HepG2 (cell line): ENCODE data around the gene EVA1C. TPM values are rescaled to one million over a fixed set of nuclear protein-coding genes. Genes with fewer than 3 reads are reported as not detected.

ENCODE experiments used
- ATAC-seq: fragments of 200-7000 bp; cut with Tn5 transposase; 3 replicates; pipeline ENCODE4 v1.9.1; 2020; ENCODE audit warnings: mild to moderate bottlenecking, moderate library complexity
- BruUV-seq: library from RNA; stranded (reverse); fragments of 400-500 nt; replicated peaks from 2 replicates; lab custom pipeline; 2021; lab: Mats Ljungman, UMichigan
- CTCF ChIA-PET: fragments of 300-600 bp; formaldehyde crosslinking; extraction: SDS; loops from one replicate; lab custom pipeline; 2021; ENCODE audit warnings: low total read pairs, inconsistent platforms, low intra/inter-chr PET ratio; lab: Yijun Ruan, JAX
- POLR2A ChIA-PET: fragments of 350-600 bp; sonication (Branson Sonifier 250); formaldehyde crosslinking; loops from one replicate; lab custom pipeline; 2020; ENCODE audit warnings: antibody characterized with exemption, inconsistent platforms; lab: Yijun Ruan, JAX
- DNase-seq: peaks from one replicate; pipeline ENCODE4 v3.0.0-alpha.2; 2015; ENCODE audit warnings: low spot score
- FAIRE-seq: peaks from 3 replicates; lab custom pipeline; 2011; peaks lifted over from hg19 to GRCh38; lab: Jason Lieb, UNC
- H2AFZ ChIP-seq: one replicate; pipeline ENCODE4 v1.6.1; 2011; ENCODE audit warnings: low read length, inconsistent platforms
- H3K27ac ChIP-seq: fragments of 300-600 bp; 3 replicates; pipeline ENCODE4 v1.8.0; 2011; ENCODE audit warnings: mixed run types, mild to moderate bottlenecking, mixed read lengths, low read length, inconsistent platforms; ENCODE audit not compliant: insufficient read depth; ENCODE audit errors: extremely low read length
- H3K27me3 ChIP-seq, 2 experiments: fragments of 200-600 bp in 1 of 2; 2 replicates in 1 of 2; 3 replicates in 1 of 2; pipeline versions ENCODE4 v1.6.0 to v1.8.0; 2011; ENCODE audit warnings: low read length in 2 of 2, mild to moderate bottlenecking in 2 of 2, moderate library complexity in 2 of 2, inconsistent platforms in 1 of 2; ENCODE audit not compliant: insufficient read depth in 2 of 2, control insufficient read depth in 1 of 2
- H3K36me3 ChIP-seq, 2 experiments: fragments of 200-600 bp in 1 of 2; replicated peaks in 1 of 2; 2 replicates in 1 of 2; 3 replicates in 1 of 2; pipeline versions ENCODE4 v1.5.1 to v1.8.0; 2011; ENCODE audit warnings: low read length in 2 of 2, inconsistent platforms in 1 of 2; ENCODE audit not compliant: insufficient read depth in 2 of 2, control insufficient read depth in 1 of 2
- H3K4me1 ChIP-seq: 2 replicates; pipeline ENCODE4 v1.5.1; 2012; ENCODE audit warnings: low read length, inconsistent platforms; ENCODE audit not compliant: insufficient read depth
- H3K4me2 ChIP-seq: 2 replicates; pipeline ENCODE4 v1.6.0; 2011; ENCODE audit warnings: low read depth, low read length, inconsistent platforms
- H3K4me3 ChIP-seq, 3 experiments: fragments of 200-600 bp in 1 of 3; sonication (generic), shearing (Covaris generic) in 1 of 3; replicated peaks in 1 of 3; 2 replicates each; pipeline ENCODE4 v1.5.1; 2011 to 2016; ENCODE audit warnings: low read length in 3 of 3, inconsistent platforms in 2 of 3, low read depth in 2 of 3, mild to moderate bottlenecking in 2 of 3, control low read depth in 1 of 3, mixed read lengths in 1 of 3; ENCODE audit not compliant: insufficient read depth in 1 of 3
- H3K79me2 ChIP-seq: one replicate; pipeline ENCODE4 v1.6.1; 2011; ENCODE audit warnings: low read length, inconsistent platforms; ENCODE audit not compliant: insufficient read depth
- H3K9ac ChIP-seq: 2 replicates; pipeline ENCODE4 v1.6.0; 2011; ENCODE audit warnings: mild to moderate bottlenecking, low read depth, low read length, inconsistent platforms; ENCODE audit not compliant: insufficient read depth
- H3K9me3 ChIP-seq: 2 replicates; pipeline ENCODE4 v1.5.1; 2012; ENCODE audit warnings: mild to moderate bottlenecking, low read length
- H4K20me1 ChIP-seq: 2 replicates; pipeline ENCODE4 v1.6.0; 2011; ENCODE audit warnings: inconsistent platforms, mild to moderate bottlenecking, low read length, moderate library complexity; ENCODE audit not compliant: insufficient read depth
- CENPX ChIP-seq: sonication (generic); formaldehyde crosslinking; IDR thresholded peaks from 2 replicates; pipeline ENCODE4 v1.9.0; 2021; ENCODE audit warnings: mild to moderate bottlenecking, missing genetic modification reagents, moderate library complexity
- KDM5B ChIP-seq: sonication (generic); formaldehyde crosslinking; IDR thresholded peaks from 2 replicates; pipeline ENCODE4 v1.4.0; 2020; ENCODE audit warnings: missing genetic modification reagents, mild to moderate bottlenecking, borderline replicate concordance
- KLF11 ChIP-seq: IDR thresholded peaks from 2 replicates; pipeline ENCODE4 v1.6.1; 2016; ENCODE audit warnings: missing compliant biosample characterization
- ZGPAT ChIP-seq: IDR thresholded peaks from 2 replicates; pipeline ENCODE4 v1.6.1; 2016; ENCODE audit warnings: mild to moderate bottlenecking
- ZNF333 ChIP-seq: sonication (generic); formaldehyde crosslinking; IDR thresholded peaks from 2 replicates; pipeline ENCODE4 v1.4.0; 2020; ENCODE audit warnings: mild to moderate bottlenecking, missing genetic modification reagents, borderline replicate concordance
- ZNF776 ChIP-seq: sonication (generic); formaldehyde crosslinking; IDR thresholded peaks from 2 replicates; pipeline ENCODE4 v1.4.0; 2020; ENCODE audit warnings: mild to moderate bottlenecking, missing genetic modification reagents
- WGBS: methylation state at CpG from one replicate; pipeline ENCODE4 v1.1.6; 2017; ENCODE audit warnings: low lambda C conversion rate; 5-methylcytosine and 5-hydroxymethylcytosine counted together
- in situ Hi-C: cut with HindIII; loops from 2 replicates; pipeline ENCODE4 v1.10.0; 2017; ENCODE audit warnings: low pct_unique_long_range_greater_than_20kb; ENCODE audit not compliant: extremely low pct_ligation_motif_present
- intact Hi-C: fragments of 100-400 bp; cut with micrococcal nuclease; formaldehyde crosslinking; loops from one replicate; pipeline ENCODE4 v1.10.0; 2022; ENCODE audit not compliant: unreplicated experiment
- polyA plus RNA-seq, 8 experiments: library from polyadenylated mRNA; depleted of rRNA in 3 of 8; stranded (reverse) in 7 of 8; unstranded in 1 of 8; fragments of >200 nt; fragmentation: Illumina TruSeq in 4 of 8; extraction: Trizol in 4 of 8; gene quantifications; 2 replicates each; pipeline versions ENCODE4 v1.2.1 to v1.2.3, GENCODE V29; 2011 to 2016; ENCODE audit warnings: low read depth in 4 of 8, missing spikeins in 1 of 8, mixed read lengths in 1 of 8; ENCODE audit not compliant: insufficient read depth in 1 of 8
- total RNA-seq, 5 experiments: library from RNA; depleted of rRNA; stranded (reverse); fragments of >200 nt; fragmentation: Illumina TruSeq; extraction: Trizol; gene quantifications; 2 replicates each; pipeline ENCODE4 v1.2.3, GENCODE V29; 2016; ENCODE audit warnings: low read depth in 1 of 5
- TF ChIP-seq, protein P1 (sequence below), 2 experiments: sonication (generic) in 1 of 2; formaldehyde crosslinking in 1 of 2; IDR thresholded peaks; 2 replicates each; pipeline versions ENCODE4 v1.4.0 to v1.6.1; 2018 to 2020; ENCODE audit warnings: missing genetic modification reagents in 2 of 2, borderline replicate concordance in 1 of 2, low read depth in 1 of 2, mild to moderate bottlenecking in 1 of 2, missing biosample characterization in 1 of 2
- TF ChIP-seq, protein P2 (sequence below): IDR thresholded peaks from 2 replicates; pipeline ENCODE4 v1.6.1; 2016; ENCODE audit warnings: low read depth
- TF ChIP-seq, protein P3 (sequence below): sonication (generic); formaldehyde crosslinking; IDR thresholded peaks from 2 replicates; pipeline ENCODE4 v1.5.0; 2020; ENCODE audit warnings: mild to moderate bottlenecking, missing genetic modification reagents

The EVA1C gene
- total and polyA plus RNA-seq, 2 of the 13 experiments (the other 11 are each of a cell fraction or from before 2014, with no cell fraction given), result 0.29 to 0.34 TPM

GRCh38 chr21:32515874-32516273, 103.4 kb downstream of the EVA1C start:
- no peak overlapping the region for H3K9ac ChIP-seq
- ATAC-seq (no peak), FAIRE-seq (no peak), DNase-seq (no peak)
- H3K4me2 ChIP-seq, result no peak overlapping the region
- no peak overlapping the region for H3K27ac ChIP-seq
- 57% methylated on average over 5 of the region's 5 CpGs for WGBS
- H4K20me1 ChIP-seq, result no peaks in the 10 kb centered on the region
- H3K36me3 ChIP-seq, result no peaks in the 10 kb centered on the region
- H3K9me3 ChIP-seq, result no peaks in the 10 kb centered on the region
- ChIA-PET CTCF (no interaction called here), POLR2A (no interaction called here)
- no peaks in the 10 kb centered on the region for H3K79me2 ChIP-seq
- in situ Hi-C loops (no loop called here), intact Hi-C loops (no loop called here)
- BruUV-seq, result no TSS peak
- peaks cover 12% of the 10 kb centered on the region; the same call in 1 of the 2 replicates for H3K4me1 ChIP-seq
- no peaks in the 10 kb centered on the region for H3K27me3 ChIP-seq
- H3K4me3 ChIP-seq, result no peak overlapping the region
- TF ChIP-seq KDM5B (CRISPR knock-in tag), result no peak
- TF ChIP-seq, protein P1, sequence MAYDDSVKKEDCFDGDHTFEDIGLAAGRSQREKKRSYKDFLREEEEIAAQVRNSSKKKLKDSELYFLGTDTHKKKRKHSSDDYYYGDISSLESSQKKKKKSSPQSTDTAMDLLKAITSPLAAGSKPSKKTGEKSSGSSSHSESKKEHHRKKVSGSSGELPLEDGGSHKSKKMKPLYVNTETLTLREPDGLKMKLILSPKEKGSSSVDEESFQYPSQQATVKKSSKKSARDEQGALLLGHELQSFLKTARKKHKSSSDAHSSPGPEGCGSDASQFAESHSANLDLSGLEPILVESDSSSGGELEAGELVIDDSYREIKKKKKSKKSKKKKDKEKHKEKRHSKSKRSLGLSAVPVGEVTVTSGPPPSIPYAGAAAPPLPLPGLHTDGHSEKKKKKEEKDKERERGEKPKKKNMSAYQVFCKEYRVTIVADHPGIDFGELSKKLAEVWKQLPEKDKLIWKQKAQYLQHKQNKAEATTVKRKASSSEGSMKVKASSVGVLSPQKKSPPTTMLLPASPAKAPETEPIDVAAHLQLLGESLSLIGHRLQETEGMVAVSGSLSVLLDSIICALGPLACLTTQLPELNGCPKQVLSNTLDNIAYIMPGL (CRISPR knock-in tag; IDR thresholded peaks at IDR 0.05; ENCODE audit: borderline replicate concordance in 1 of 2, low read depth in 1 of 2), result no peak
- TF ChIP-seq ZNF776 (CRISPR knock-in tag), result no peak
- TF ChIP-seq KLF11 (CRISPR knock-in tag), result no peak
- TF ChIP-seq ZNF333 (CRISPR knock-in tag), result no peak
- no peak for TF ChIP-seq ZGPAT (CRISPR knock-in tag)
- TF ChIP-seq, protein P2, sequence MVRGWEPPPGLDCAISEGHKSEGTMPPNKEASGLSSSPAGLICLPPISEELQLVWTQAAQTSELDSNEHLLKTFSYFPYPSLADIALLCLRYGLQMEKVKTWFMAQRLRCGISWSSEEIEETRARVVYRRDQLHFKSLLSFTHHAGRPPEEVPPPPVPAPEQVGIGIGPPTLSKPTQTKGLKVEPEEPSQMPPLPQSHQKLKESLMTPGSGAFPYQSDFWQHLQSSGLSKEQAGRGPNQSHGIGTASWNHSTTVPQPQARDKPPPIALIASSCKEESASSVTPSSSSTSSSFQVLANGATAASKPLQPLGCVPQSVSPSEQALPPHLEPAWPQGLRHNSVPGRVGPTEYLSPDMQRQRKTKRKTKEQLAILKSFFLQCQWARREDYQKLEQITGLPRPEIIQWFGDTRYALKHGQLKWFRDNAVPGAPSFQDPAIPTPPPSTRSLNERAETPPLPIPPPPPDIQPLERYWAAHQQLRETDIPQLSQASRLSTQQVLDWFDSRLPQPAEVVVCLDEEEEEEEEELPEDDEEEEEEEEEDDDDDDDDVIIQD (CRISPR knock-in tag), result no peak
- TF ChIP-seq, protein P3, sequence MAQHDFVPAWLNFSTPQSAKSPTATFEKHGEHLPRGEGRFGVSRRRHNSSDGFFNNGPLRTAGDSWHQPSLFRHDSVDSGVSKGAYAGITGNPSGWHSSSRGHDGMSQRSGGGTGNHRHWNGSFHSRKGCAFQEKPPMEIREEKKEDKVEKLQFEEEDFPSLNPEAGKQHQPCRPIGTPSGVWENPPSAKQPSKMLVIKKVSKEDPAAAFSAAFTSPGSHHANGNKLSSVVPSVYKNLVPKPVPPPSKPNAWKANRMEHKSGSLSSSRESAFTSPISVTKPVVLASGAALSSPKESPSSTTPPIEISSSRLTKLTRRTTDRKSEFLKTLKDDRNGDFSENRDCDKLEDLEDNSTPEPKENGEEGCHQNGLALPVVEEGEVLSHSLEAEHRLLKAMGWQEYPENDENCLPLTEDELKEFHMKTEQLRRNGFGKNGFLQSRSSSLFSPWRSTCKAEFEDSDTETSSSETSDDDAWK (CRISPR knock-in tag), result no peak
- TF ChIP-seq CENPX (CRISPR knock-in tag), result no peak
- no peak overlapping the region for H2AFZ ChIP-seq
